ENCODE measurements around the gene NR2C2AP.

DNA sequence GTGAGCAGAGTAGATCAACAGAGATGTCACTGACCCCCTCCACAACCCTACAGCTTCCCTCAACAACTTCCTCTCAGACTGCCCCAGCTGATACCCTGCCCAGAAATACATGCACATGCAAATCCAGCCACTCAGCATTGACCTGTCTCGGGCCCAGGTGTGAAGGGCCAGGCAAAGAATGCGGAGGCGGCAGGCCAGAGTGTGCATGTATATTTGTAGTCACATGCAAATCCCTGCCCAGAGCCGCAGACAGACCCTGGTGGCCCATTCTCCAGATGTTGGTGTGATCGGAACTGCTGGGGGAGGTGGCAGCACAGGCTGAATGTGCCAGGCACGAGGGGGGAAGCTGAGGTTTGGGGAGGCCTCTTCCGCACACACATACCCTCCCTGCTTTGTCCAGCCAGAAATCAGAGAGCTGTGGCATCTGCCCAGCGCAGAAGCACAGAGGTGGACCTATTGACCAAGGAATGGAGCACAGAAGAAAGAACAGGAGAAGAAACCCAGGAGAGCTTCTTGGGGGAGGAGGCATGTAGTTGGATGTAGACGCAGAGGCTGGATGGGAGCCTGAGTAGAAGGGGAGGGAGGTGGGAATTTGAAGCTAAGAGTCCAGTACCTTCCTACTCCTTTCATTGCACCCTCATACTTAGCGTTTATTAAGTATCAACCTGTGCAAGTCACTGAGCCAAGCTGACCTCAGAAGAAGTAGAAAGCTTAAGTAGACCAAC, 47.6 kb downstream of the NR2C2AP start:
- TF ChIP-seq CTCF (IDR thresholded peaks at IDR 0.05): no peak
- TF ChIP-seq POLR2A (IDR thresholded peaks at IDR 0.05): no peak
- no peak for TF ChIP-seq EP300 (IDR thresholded peaks at IDR 0.05)

Measured in tibial nerve (tissue), 4 donors.